GM10847 (cell line): Measurements from ENCODE around the gene LYPD3.

Experiments
- POLR2A ChIP-seq: IDR thresholded peaks from 2 replicates; pipeline ENCODE4 v1.6.1; 2011; ENCODE audit not compliant: insufficient read length; ENCODE audit errors: extremely low read depth

The LYPD3 gene

DNA sequence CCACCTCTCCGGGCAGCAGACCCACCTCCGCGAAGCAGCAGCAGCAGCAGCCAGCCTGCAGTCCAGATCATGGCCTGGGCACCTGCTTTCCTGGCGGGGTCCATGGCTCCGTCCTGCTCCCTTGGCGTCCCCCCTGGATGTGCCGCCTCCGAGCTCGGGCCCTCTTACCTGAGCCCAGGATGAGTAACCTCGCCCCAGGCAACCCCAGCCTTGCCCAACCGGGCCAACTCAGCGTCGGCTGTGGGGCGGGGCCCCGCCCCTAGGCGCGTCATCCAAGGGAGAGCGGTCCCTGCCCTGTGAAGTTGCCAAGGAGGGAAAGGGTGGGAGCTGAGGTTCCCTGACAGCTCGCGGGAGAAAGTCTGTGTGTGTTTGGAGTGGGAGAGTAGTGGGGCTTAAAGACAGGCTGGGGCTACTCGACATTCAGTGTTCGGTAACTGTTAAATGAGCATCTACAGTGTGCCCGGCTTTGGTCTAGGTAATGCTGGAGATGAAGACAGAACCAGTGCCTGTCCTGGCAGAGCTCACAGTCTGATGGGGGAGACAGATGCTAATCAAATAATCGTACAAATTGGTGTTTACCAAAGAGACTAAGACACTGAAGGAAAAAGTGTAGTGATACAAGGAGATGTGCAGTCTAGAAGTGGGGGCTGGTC lies at the start of gene LYPD3:
Gene LYPD3 (minus strand): TSS at position 141 of the 653 bp plus-strand sequence. CDS start 37 bp downstream, at position 104.
- TF ChIP-seq POLR2A: no peak

DNA sequence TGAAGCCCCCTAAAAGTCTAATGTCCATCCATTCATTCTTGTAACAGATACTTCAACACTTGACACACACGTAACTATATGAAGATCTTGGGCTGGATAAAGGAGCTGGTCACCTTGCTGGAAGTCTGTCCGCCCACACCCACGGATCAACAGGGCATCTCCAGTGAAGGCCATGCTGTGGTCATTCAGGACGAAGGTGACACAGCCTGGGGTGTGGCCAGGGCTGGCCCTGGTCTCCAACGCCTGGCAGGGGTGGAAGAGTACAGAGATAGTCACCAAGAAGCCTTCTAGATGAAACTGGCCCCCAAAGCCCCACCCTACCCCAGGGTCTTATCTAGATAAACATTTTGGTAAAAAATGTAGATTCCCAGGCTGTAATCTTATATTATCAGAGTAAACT lies 45.9 kb upstream of the LYPD3 start:
- no peak for TF ChIP-seq POLR2A

DNA sequence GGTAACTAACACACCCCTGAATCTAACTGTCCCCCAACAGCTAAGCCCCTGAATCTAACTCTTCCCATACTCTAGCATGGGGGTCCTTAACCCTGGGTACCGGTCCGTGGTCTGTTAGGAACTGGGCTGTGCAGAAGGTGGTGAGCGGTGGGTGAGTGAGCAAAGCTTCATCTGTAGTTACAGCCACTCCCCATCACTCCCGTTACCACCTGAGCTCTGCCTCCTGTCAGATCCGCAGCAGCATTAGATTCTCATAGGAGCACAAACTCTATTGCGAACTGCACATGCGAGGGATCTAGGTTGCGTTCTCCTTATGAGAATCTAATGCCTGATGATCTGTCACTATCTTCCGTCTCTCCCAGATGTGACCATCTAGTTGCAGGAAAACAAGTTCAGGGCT lies 45.3 kb upstream of the LYPD3 start:
- TF ChIP-seq POLR2A: no peak

DNA sequence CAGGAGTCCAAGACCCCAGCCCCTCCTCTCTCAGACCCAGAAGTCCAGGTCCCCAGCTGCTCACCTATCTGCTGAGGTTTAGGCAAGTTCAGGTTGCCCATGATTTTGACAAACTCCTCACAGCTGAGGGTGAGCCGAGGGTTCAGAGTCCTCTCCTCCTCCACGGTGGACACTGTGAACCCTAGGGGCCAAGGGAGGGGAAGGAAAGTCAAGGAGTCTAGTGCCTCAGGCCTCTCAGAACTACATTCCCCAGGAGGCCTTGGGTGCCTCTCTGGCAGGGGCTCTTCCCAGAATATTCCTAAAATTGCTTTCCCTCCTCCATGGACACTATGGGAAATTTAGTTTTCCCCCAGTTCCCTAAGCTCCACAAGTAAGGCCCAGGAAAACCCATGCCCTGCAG lies 42.5 kb upstream of the LYPD3 start:
- TF ChIP-seq POLR2A: no peak

DNA sequence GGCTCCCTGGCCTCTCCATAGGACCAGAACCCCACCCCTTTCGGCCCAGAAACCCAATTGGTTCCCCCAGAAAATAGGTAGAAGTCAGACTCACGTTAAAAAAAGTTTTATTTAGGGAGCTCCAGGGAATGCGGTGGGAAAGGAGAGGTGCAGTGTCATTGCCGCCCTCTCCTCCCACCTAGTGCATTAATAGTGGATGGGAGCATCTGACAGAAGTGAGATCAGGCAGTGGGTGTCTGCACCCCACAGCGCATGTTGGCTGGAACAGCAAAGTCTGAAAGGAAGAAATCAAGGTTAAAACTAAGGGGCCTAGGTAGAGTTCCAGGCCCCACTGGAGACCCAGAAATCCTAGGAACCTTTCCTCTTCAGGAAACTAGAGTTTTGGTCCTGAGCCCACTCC lies 41.2 kb upstream of the LYPD3 start:
- TF ChIP-seq POLR2A: no peak

DNA sequence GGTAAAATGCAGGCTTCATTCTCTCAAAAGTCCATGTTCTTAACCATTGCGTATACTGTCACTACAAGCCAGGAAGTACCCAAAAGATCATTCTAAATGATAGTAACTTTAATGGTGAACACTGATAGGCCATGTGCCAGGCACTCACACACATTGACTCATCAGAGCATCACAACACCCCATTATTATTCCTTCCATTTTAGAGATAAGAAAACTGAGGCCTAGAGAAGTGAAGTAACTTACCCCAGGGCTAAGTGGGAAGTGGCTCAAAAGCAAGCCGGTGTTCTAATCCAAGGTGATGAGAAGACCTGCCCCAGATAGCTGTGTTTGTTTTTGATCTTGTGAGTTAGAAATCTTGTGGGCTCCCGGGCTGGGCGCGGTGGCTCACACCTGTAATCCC lies 40.5 kb upstream of the LYPD3 start:
- no peak for TF ChIP-seq POLR2A

DNA sequence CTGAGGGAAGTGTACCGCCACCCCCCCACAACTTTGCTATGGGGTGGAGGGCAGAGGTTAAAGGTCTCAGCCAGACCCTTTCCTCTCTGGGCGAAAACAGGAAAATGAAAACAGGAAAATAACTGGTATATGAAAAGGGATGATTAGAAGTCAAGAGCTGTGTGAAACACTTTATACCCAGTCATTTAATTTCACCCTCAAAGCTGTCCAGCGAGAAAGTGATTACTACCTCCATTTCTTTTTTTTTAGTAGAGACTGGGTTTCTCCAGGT lies 39.7 kb upstream of the LYPD3 start:
- TF ChIP-seq POLR2A: no peak

DNA sequence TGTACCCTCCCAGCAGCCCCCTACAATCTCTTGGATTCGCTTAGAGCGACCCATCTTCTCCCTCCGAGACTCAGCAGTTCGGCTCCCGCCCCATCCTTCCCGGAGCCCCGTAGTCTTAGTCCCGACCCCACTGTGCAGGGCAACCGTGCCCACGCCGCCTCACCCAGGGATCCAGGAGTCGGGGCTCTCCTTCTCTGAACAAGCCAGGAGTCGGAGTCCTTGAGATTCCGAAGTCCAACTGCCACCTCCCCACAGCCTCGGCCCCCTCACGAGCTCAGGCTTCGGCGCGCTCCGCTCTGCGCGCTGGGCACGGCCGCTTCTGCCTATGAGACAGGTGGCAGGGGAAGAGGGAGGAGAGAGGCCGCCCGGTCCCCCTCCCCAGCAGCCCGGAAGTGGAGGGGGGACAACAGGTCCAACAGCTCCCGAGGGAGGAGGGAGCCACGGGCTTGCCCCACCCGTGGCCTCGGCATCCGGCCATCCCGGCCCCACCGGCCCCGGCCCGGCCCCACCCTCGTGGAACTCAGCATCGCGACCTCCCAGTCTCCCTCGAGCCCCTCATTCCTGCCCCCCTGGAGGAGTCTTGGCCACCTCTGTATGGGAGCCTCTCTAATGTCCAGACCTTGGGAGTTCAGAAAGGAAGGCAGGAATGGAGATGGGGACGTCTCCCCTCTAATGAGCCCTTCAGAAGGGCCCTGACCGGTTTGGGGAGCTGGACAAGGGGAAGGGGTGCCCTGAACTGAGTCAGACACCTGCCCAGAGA lies 39.2 kb upstream of the LYPD3 start, which contains the start of gene PHLDB3:
Gene PHLDB3 (minus strand): TSS at position 321 of the 760 bp plus-strand sequence. CDS start 628 bp downstream, outside the sequence.
- no peak for TF ChIP-seq POLR2A

DNA sequence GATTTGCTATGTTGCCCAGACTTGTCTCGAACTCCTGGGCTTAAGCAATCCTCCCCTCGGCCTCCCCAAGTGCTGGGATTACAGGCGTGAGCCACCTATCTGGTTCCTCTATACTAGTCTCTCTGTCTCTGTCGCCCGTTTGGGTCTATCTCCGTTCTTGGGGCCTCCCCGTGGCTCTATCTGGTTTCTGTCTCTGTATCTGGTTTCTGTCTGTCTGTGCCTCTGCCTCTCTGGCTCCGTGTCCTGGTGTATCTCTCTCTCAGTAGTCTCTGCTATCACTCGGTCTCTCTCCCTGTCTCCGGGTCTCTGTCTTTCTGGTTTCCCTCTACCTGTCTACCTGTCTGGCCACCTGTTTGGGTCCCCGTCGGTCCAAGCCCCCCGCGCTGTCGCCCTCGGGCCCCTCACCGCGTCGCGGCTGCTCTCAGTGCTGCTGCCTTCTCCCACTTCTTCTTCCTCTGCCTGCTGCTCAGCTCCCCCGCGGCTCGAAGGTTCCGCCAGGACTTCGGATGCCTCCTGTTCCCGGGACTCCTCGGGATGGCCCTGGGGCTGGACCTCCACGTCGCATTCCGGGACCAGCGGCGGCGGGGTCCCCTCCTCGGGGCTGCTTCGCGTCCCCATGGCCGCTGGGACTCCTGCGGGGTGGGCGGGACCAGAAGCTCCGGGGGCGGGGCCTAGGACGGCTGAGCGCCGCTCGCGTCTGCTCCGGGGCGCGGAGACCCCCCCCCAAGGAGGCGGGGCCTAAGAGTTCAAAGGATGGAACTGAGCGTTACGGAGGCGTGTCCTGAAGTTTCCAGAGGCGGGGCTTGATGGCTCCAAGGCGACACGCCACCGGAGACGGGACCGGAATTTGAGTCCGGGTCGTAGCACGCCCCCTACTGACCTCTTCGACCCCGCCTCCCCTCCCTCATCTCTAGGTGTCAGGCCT lies 38.4 kb upstream of the LYPD3 start:
- TF ChIP-seq POLR2A: peak; percentile 51

DNA sequence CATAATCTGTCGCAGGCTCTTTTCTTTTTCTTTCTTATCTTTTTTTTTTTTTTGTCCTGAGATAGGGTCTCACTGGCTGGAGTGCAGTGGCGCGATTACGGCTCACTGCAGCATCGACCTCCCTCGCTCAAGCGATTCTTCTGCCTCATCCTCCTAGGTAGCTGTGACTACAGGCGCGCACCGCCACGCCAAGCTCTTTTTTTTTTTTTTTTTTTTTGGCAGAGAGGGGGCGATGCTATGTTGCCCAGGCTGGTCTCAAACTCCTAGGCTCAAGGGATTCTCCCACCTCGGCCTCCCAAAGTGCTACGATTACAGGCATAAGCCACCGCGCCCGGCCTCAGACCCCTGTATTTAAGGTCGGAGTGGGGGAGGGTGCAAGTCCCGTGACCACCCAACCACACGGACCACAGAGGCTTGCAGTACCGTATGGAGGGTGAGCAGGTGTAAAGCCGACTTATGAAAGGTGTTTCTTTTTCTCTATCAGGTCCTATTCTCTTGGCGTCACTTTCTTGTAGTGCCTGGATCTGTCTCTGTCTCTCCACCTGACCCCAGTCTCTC lies 37.1 kb upstream of the LYPD3 start:
- TF ChIP-seq POLR2A: no peak

DNA sequence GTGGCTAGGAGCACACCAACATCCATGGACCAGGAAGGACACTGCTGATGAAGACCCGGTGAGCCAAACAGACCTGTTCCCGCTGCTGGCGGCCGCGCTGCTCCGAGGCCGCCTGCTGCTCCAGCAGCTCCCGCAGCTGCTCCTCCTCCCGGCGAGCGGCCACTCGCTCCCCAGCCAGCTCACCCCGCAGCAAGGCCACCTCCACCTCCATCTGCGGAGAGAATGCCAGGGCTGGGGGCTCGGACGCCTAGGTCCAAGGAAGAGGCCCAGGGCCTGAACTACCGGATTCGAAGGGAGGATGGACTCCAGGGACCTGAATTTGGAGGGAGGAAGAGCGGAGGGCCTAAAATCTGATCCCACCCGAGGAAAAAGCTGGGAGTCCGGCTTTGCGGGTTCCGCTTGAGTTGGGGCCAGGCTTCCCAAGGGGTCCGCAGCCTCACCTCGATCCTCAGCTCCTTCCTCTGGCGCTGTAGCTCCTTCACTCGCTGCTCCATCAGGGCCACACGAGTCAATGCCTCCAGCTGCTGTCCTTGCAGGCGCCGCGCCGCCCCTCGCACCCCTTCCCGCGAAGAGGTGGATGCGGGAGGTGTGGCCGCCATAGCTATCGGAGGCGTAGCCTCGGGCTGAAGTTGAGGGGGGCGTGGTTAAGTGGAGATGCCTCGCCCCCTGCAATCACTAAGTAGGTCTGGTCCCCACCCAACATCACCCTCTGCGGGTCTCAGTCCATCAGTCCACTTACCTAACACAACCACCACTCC lies 36.4 kb upstream of the LYPD3 start:
- no peak for TF ChIP-seq POLR2A

DNA sequence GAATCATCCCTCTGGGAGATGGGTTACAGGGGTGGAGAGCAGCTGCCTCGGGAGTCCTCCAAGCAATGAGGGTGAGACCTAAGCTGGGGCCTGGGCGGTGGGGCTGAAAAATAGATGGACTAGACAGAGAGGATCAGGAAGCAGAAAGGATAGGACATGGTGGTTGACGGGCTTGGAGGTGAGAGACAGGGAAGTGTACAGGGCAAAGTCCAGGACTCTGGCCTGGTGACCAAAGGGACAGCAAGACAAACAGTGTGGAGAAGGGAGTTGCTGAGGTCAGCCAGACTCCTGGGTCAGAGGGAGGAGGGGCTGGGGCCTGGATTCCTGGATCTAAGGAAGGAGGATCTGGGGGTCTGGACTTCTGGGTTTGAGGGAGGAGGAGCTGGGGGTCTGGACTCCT lies 33.6 kb upstream of the LYPD3 start:
- TF ChIP-seq POLR2A: no peak

DNA sequence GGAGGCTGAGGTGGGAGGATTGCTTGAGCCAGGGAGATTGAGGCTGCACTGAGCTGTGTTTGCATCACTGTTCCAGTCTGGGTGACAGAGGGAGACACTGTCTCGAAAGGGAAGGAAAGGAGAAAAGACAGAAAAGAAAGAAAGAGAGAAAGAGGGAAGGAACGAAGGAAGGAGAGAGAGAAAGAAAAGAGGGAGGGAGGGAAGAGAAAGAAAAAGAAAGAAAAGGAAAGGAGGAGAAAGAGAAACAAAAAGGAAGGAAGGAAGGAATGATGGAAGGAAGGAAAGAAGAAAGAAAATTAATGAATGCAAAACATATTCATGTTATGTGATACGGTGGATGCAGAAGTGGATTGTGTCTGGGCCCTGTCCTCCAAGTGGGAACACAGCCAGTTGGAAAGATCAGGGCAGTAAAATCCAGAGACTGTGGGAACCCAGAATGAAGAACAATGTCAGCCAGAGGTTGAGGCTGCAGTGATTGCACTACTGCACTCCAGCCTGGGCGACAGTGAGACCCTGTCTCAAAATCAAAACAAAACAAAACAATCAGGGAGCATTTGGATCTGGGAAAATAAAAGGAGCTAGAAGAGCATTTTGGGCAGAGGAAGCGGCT lies 32.9 kb upstream of the LYPD3 start:
- TF ChIP-seq POLR2A: no peak

DNA sequence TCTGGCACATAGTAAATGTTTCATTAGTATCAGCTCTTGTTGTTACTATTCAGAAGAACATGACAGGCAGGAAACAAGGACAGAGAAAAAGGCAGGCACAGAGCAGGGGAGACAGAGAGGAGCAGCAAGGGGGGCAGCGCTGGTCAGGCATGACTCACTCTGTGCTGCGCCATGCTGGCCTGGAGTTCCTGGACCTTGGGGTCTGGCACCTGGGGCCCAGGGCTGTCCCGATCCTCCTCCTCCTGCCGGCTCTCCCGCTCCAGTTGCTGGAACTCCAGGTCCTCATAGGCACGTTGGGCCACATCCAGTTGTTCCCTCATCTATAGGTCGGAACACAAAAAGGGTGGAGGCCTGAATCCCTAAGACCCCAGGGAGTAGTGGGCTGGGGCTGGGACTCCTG lies 31.6 kb upstream of the LYPD3 start:
- no peak for TF ChIP-seq POLR2A
